Panc1 (cell line): Measurements from ENCODE around the gene DDIAS. TPM values are rescaled to one million over a fixed set of nuclear protein-coding genes. Genes with fewer than 3 reads are reported as not detected.

Experiments
- ATAC-seq: fragments of 200-7000 bp; cut with Tn5 transposase; 2 replicates; pipeline ENCODE4 v1.9.1; 2020; ENCODE audit warnings: mild to moderate bottlenecking, moderate library complexity
- BruUV-seq: library from RNA; stranded (reverse); fragments of 400-500 nt; replicated peaks from 2 replicates; lab custom pipeline; 2021; lab: Mats Ljungman, UMichigan
- CTCF ChIA-PET: fragments of 300-600 bp; sonication (Branson Sonifier 250); formaldehyde crosslinking; loops from one replicate; lab custom pipeline; 2022; ENCODE audit warnings: antibody characterized with exemption; lab: Charles Lee
- POLR2A ChIA-PET: fragments of 300-600 bp; sonication (Branson Sonifier 250); formaldehyde crosslinking; loops from one replicate; lab custom pipeline; 2022; ENCODE audit warnings: antibody characterized with exemption; lab: Charles Lee
- DNase-seq: peaks from one replicate; pipeline ENCODE4 v3.0.0-alpha.2; 2010; ENCODE audit warnings: low read depth, low spot score
- H3K27ac ChIP-seq: 2 replicates; pipeline ENCODE4 v1.5.1; 2011; ENCODE audit warnings: mild to moderate bottlenecking, low read length, inconsistent platforms
- H3K27me3 ChIP-seq: fragments of 200-500 bp; sonication (Bioruptor generic); 2 replicates; pipeline ENCODE4 v1.6.0; 2014; ENCODE audit warnings: low read length, inconsistent platforms; ENCODE audit not compliant: control insufficient read depth, insufficient read depth
- H3K36me3 ChIP-seq: fragments of 200-500 bp; sonication (Bioruptor generic); 2 replicates; pipeline ENCODE4 v1.5.1; 2014; ENCODE audit warnings: inconsistent platforms, mild to moderate bottlenecking, low read length, moderate library complexity; ENCODE audit not compliant: control insufficient read depth, insufficient read depth
- H3K4me1 ChIP-seq: 2 replicates; pipeline ENCODE4 v1.5.1; 2011; ENCODE audit warnings: inconsistent platforms, mild to moderate bottlenecking, low read length, moderate library complexity; ENCODE audit not compliant: control insufficient read depth, insufficient read depth
- H3K4me3 ChIP-seq, 2 experiments: 2 replicates each; pipeline ENCODE4 v1.5.1; 2011 to 2012; ENCODE audit warnings: low read depth in 2 of 2, low read length in 2 of 2, mild to moderate bottlenecking in 2 of 2, inconsistent platforms in 1 of 2, moderate library complexity in 1 of 2
- H3K9me3 ChIP-seq: fragments of 200-500 bp; sonication (Bioruptor generic); 2 replicates; pipeline ENCODE4 v1.5.1; 2014; ENCODE audit warnings: low read depth, mild to moderate bottlenecking, inconsistent platforms, low read length, moderate library complexity; ENCODE audit not compliant: control insufficient read depth, insufficient read depth
- CTCF ChIP-seq: fragments of 450-650 bp; IDR thresholded peaks from 2 replicates; pipeline ENCODE4 v1.5.1; 2017; ENCODE audit warnings: mild to moderate bottlenecking
- POLR2AphosphoS5 ChIP-seq: IDR thresholded peaks from 2 replicates; pipeline ENCODE4 v1.6.1; 2012; ENCODE audit warnings: mild to moderate bottlenecking, low read depth, low read length, moderate library complexity
- SIN3A ChIP-seq: IDR thresholded peaks from 2 replicates; pipeline ENCODE4 v1.6.1; 2012; ENCODE audit warnings: low read depth, mild to moderate bottlenecking, low read length, moderate library complexity, borderline replicate concordance; ENCODE audit not compliant: insufficient read depth
- TCF7L2 ChIP-seq: IDR thresholded peaks from 2 replicates; pipeline ENCODE4 v1.6.1; 2011; ENCODE audit warnings: mild to moderate bottlenecking, low read depth, low read length, inconsistent platforms
- in situ Hi-C: cut with HindIII; loops from 2 replicates; pipeline ENCODE4 v1.10.0; 2016; ENCODE audit warnings: low sequenced_read_pairs, low pct_unique_long_range_greater_than_20kb
- intact Hi-C: fragments of 100-400 bp; cut with micrococcal nuclease; formaldehyde crosslinking; loops from one replicate; pipeline ENCODE4 v1.10.0; 2022; ENCODE audit not compliant: unreplicated experiment
- total RNA-seq: library from RNA; stranded (reverse); gene quantifications from one replicate; pipeline ENCODE4 v1.2.1, GENCODE V29; 2021; ENCODE audit not compliant: unreplicated experiment
- TF ChIP-seq, protein P1 (sequence below), 2 experiments: IDR thresholded peaks; 2 replicates each; pipeline ENCODE4 v1.6.1; 2011 to 2012; ENCODE audit warnings: low read depth in 2 of 2, control low read depth in 1 of 2, low read length in 1 of 2, mild to moderate bottlenecking in 1 of 2, moderate library complexity in 1 of 2; ENCODE audit not compliant: insufficient read depth in 1 of 2

DDIAS gene
- total RNA-seq, 1 experiment from 2014 or later: 22.9 TPM

DNA sequence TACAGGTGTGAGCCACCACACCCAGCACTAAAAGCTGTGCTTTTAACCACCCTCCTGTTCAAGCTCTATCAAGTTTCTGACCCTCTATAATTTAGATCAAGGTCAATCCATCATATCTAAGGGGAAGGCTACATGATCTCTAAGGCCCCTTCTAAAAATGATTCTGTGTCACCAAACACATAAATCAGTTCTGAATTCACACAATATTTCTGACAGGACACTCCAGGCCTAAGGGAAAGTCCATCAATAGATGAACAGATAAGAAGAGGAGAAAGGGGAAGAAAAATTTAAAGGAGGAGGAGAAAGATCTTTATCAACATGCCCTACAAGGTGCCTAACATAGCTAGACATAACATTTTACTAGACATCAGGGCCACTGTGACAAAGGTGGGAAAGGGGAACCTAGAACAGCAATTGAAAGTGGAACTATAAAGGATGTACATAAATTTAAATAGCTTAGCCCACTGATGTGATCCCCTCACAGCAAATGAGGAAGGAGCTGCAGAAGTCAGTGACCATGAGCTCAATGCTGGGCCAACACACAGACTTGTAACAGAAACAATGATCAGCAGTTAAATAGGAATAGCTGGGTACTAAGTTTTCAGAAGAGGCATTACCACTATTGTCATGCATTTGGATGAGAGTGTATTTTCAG is 6.0 kb upstream of the DDIAS start:
- ChIA-PET CTCF (no interaction called here), POLR2A (no interaction called here)
- DNase-seq (no peak), ATAC-seq (no peak)
- Histone ChIP-seq H3K27me3 (no peaks in the 10 kb centered on the region), H3K9me3 (no peaks in the 10 kb centered on the region), H3K4me3 (no peak overlapping the region), H3K27ac (no peak overlapping the region), H3K36me3 (no peaks in the 10 kb centered on the region), H3K4me1 (peaks cover 11% of the 10 kb centered on the region)
- TF ChIP-seq, protein P1, sequence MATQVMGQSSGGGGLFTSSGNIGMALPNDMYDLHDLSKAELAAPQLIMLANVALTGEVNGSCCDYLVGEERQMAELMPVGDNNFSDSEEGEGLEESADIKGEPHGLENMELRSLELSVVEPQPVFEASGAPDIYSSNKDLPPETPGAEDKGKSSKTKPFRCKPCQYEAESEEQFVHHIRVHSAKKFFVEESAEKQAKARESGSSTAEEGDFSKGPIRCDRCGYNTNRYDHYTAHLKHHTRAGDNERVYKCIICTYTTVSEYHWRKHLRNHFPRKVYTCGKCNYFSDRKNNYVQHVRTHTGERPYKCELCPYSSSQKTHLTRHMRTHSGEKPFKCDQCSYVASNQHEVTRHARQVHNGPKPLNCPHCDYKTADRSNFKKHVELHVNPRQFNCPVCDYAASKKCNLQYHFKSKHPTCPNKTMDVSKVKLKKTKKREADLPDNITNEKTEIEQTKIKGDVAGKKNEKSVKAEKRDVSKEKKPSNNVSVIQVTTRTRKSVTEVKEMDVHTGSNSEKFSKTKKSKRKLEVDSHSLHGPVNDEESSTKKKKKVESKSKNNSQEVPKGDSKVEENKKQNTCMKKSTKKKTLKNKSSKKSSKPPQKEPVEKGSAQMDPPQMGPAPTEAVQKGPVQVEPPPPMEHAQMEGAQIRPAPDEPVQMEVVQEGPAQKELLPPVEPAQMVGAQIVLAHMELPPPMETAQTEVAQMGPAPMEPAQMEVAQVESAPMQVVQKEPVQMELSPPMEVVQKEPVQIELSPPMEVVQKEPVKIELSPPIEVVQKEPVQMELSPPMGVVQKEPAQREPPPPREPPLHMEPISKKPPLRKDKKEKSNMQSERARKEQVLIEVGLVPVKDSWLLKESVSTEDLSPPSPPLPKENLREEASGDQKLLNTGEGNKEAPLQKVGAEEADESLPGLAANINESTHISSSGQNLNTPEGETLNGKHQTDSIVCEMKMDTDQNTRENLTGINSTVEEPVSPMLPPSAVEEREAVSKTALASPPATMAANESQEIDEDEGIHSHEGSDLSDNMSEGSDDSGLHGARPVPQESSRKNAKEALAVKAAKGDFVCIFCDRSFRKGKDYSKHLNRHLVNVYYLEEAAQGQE (IDR thresholded peaks at IDR 0.05; ENCODE audit: insufficient read depth in 1 of 2, low read depth in 2 of 2, low read length in 1 of 2): no peak
- TF ChIP-seq POLR2AphosphoS5 (no peak), TCF7L2 (no peak), SIN3A (no peak), CTCF (no peak)
- in situ Hi-C loops: no loop called here
- no TSS peak for BruUV-seq
- intact Hi-C loops: no loop called here

DNA sequence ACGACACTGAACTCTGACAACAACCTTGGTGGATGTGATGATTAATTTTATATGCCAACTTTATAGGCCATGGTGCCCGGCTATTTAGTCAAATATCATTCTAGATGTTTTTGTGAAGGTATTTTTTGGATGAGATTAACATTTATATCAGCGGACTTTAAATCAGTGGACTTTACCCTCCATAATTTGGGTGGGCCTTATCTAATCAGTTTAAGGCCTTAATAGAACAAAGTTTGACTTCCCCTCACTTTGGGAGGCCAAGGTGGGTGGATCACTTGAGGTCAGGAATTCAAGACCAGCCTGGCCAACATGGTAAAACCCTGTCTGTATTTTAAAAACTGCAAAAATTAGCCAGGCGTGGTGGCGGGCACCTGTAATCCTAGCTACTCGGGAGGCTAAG is 5.4 kb upstream of the DDIAS start:
- ChIA-PET POLR2A (no interaction called here), CTCF (no interaction called here)
- ATAC-seq (no peak), DNase-seq (no peak)
- Histone ChIP-seq H3K36me3 (no peaks in the 10 kb centered on the region), H3K9me3 (no peaks in the 10 kb centered on the region), H3K4me3 (no peak overlapping the region), H3K4me1 (peaks cover 11% of the 10 kb centered on the region), H3K27me3 (no peaks in the 10 kb centered on the region), H3K27ac (no peak overlapping the region)
- in situ Hi-C loops (no loop called here), intact Hi-C loops (no loop called here)
- BruUV-seq: no TSS peak
- TF ChIP-seq CTCF (no peak), POLR2AphosphoS5 (no peak), SIN3A (no peak), TCF7L2 (no peak)
- TF ChIP-seq, protein P1 (IDR thresholded peaks at IDR 0.05; ENCODE audit: insufficient read depth in 1 of 2, low read depth in 2 of 2, low read length in 1 of 2): no peak
